ENCODE data around the gene TBC1D22B.

Gene TBC1D22B

GRCh38 chr6:37239950-37240713 lies 17.4 kb upstream of the TBC1D22B start:
- peak in 2 of 5 experiments; percentile 67 to 70 for DNase-seq

GRCh38 chr6:37241131-37241530 lies 16.4 kb upstream of the TBC1D22B start:
- no peak for DNase-seq

GRCh38 chr6:37241775-37242428 lies 15.7 kb upstream of the TBC1D22B start:
- DNase-seq, result no peak

- DNase-seq, result no peak
These were observed 15.0 kb upstream of the TBC1D22B start for GRCh38 chr6:37242429-37243052.

GRCh38 chr6:37243131-37243815 lies 14.3 kb upstream of the TBC1D22B start:
- DNase-seq, result no peak

DNA sequence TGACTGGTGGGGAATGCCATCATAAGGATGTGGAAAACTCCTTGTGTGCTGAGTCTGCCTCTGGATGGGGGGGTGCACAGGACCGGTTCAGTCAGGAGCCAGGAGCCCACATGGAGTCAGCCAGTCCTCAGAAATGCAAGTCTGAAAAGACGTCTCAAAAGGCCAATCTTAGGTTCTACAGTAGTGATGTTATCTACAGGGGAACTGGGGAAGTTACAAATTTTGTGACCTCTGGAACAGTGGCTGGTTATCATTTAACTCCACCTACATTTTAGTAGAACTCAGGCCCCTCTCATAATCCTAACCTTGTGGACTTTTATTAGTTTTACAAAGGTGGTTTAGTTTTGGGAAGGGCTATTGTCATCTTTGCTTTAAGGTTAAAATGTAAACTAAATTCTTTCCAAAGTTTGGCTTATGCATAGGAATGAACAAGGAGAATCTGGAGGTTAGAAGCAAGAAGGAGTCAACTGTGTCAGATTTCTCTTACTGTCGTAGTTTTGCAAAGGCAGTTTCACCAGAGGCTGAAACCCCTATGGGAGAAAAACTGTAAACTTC lies 13.7 kb upstream of the TBC1D22B start:
- DNase-seq, result no peak

GRCh38 chr6:37244430-37245310 lies 12.9 kb upstream of the TBC1D22B start:
- DNase-seq, result no peak

- DNase-seq, result no peak
These were observed 6.3 kb upstream of the TBC1D22B start for GRCh38 chr6:37251211-37251780.

- no peak for DNase-seq
These were observed 4.0 kb upstream of the TBC1D22B start for GRCh38 chr6:37253486-37254007.

- DNase-seq, result no peak
These were observed 2.7 kb upstream of the TBC1D22B start for GRCh38 chr6:37254881-37255280.

DNA sequence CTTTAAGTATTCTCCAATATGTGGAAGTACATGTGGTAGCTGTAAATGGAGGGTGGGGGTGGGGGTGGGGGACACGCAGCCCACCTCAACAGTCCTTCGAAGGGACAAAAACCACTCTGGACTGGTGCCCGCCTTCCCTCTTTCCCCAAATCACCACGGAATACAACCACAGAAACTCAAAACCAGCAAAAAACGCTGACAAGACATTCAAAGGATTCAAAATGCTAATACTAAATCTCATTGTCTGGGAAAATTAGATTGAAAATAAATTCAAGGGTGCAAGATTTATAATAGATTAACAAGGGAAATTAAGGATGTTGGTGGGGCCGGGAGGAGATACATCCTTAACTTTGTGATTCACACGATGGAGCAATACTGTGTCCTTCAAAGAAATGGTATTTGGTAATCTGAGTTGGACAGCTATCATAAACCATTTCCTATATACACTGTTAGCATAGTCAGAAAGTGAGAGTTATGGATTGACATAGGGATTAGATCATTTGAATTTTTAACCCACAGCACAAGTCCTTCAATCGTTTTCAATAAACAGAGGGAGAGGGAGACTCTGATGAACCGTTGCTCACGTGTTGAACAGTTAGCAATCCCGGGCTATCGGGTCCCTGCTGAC lies 766 bp upstream of the TBC1D22B start:
- DNase-seq, result no peak

- no peak for DNase-seq
These were observed 295 bp upstream of the TBC1D22B start for GRCh38 chr6:37257320-37257633.

DNA sequence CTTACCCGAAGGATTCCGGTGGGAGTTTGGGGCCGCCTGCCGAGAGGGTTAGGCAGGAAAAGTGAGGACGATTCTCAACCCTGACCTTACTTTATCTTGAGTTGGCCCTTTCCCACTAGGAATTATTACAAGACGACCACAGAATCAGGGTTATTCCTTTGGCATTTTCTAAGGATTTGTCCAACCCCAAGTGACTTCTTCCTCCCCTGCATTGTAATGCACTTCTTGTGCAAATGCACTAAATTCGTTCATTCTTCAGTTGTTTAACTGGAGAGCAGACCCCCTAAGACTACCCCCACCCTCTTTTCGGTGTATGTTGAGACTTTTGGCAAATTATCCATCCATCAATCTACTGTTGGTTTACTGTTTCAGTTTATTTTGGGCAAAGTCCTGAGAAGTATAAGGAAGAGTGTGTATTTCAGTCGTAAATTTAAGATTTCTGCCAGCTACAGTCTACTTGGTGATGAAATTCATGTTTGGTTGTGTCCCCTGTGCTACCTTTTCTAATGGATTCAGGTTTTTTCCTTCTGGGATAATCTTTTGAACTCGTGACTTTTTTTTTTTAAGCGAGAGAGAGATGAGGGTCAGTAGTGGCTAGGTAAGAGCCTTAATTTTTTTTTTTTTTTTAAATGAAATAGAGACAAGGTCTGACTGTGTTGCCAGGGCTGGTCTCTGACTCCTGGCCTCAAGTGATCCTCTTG lies 983 bp downstream of the TBC1D22B start:
- DNase-seq, result no peak

DNA sequence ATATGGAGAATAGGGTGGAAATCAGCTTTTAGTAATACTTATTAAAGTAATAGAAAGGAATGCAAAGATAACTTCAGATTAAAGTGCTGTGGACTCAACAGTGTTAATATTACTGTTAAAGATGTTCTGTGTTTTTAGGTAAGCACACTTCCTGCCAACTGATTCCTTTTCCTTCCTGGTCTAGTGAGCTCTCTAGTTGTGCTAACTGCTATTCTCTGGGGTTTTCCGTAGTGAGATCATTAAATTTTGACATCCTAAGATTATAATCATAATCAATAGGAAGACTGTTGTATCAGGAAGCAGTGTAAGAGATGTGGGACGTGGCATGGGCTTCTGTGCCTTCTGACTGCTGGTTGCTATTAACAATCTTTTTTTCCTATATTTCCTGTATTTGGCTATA lies 1.6 kb downstream of the TBC1D22B start:
- DNase-seq, result peak in 3 of 5 experiments; percentile 8 to 62 (median 39)

DNA sequence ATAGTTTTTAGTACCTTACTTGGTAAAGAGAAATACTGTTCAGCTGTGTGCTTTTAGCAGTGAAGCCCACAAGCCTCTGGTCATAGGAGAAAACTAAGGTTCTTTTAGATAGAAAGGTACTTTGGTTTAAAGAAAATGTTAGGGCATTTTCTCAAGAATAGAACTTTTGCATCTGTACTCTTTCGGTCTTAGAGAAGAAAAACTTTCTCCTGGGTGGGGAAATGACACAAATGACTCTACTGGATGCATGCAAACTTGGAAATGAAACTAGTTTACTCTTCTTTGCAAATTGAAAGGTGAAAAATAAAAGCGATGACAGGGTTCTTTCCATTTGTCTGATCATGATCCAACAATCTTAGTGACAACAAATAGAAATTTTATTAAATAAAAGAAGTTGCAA lies 2.5 kb downstream of the TBC1D22B start:
- DNase-seq, result peak in 1 of 5 experiments; percentile 76

- peak in 1 of 5 experiments; percentile 62 for DNase-seq
These were observed 2.9 kb downstream of the TBC1D22B start for GRCh38 chr6:37260444-37260843.

DNA sequence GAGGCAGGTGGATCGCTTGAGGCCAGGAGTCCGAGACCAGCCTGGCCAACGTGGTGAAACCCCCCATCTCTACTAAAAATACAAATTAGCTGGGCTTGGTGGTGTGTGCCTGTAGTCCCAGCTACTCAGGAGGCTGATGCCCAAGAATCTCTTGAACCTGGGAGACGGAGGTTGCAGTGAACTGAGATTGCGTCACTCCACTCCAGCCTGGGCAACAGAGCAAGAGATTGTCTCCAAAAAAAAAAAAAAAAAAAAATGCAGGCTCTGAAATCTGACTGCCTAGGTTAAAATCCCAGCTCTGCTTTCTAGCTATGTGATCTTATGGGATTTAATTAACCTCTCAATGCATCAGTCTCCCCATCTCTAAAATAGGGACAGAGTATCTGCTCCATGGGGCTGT lies 3.6 kb downstream of the TBC1D22B start:
- DNase-seq, result no peak

DNA sequence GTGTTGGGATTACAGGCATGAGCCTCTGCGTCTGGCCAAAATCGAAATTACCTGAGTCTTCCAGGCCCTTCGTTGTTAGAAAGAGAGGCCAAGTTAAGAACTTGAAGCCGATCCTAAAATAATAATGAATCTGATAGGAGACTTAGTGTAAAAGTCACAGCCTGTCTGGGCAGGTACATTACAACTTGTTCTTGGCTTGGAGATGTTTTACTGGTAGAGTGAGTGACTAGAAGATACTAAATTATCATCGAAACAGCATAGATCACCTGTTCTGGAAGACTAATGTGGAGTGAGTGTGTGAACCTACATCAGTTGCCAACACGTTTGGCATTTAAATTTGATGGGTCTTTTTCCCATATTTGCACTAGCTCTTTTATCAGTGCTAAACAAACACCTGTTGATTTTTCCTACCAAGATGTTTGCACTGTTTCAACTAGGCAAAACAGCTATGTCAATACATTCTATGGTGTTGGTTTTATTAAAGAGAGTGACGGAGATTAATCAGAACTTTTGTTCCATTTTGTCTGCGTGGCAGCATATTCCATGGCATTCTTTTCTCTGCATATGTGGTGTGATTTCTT lies 5.0 kb downstream of the TBC1D22B start:
- no peak for DNase-seq

DNA sequence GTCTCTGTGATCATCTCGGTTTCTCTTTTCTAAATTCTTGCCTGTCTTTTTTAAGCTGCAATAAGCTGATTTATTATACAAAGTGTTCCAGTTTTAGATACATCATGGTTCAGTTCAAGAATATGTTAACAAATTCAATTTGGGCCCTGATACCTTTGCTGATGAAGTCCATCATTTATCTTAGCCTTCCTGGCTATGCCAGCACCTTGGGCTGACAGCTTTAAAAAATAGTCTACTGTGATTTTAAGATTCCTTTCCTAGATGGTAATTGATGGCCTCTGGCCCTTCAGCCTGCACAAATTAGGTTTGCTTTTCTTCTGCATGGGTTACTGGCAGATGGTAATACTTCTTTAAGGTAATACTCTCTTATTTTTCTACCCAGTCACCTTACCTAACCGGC lies 7.4 kb downstream of the TBC1D22B start:
- DNase-seq, result no peak

DNA sequence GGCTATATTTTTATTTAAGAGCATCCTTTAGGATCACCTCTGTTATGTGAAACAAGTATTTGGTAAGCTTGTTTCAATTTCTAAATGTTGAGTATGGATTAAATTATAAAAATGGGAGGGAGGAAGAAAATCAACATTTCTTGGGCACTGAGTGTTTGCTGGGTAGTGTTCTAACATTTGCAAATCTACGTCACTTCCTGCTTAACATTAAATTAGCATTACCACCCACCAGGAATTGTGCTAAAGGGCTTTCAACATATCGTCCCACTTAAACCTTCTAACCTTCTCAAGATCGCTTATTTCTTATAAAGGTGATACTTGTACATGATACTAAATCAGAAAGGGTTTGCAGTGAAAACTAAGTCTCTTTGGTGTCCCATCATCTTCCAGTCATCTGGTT lies 8.3 kb downstream of the TBC1D22B start:
- no peak for DNase-seq
